IMR-90 (cell line): ENCODE results near the gene LEPR. TPM values are rescaled to one million over a fixed set of nuclear protein-coding genes. Genes with fewer than 3 reads are reported as not detected.

Experiments
- ATAC-seq: fragments of 200-7000 bp; cut with Tn5 transposase; 2 replicates; pipeline ENCODE4 v1.9.1; 2020; ENCODE audit warnings: low read depth, mild to moderate bottlenecking, moderate library complexity
- Bru-seq: library from RNA; stranded (reverse); fragments of 400-500 nt; gene quantifications from one replicate; lab custom pipeline; 2021; lab: Mats Ljungman, UMichigan
- BruChase-seq, 2 experiments: library from RNA; stranded (reverse); fragments of 400-500 nt; gene quantifications; one replicate each; lab custom pipeline; 2021; lab: Mats Ljungman, UMichigan
- BruUV-seq: library from RNA; stranded (reverse); fragments of 400-500 nt; replicated peaks from 2 replicates; lab custom pipeline; 2021; lab: Mats Ljungman, UMichigan
- CTCF ChIA-PET: fragments of 300-600 bp; formaldehyde crosslinking; extraction: SDS; loops from one replicate; lab custom pipeline; 2021; ENCODE audit warnings: antibody characterized with exemption; lab: Yijun Ruan, JAX
- POLR2A ChIA-PET: fragments of 300-600 bp; sonication (Branson Sonifier 250); formaldehyde crosslinking; loops from one replicate; lab custom pipeline; 2022; ENCODE audit warnings: antibody characterized with exemption; ENCODE audit not compliant: unreplicated experiment; lab: Charles Lee
- DNase-seq: peaks from one replicate; pipeline ENCODE4 v3.0.0; 2013
- H2AFZ ChIP-seq: replicated peaks from 2 replicates; pipeline ENCODE3; 2013; ENCODE audit warnings: low read length, mild to moderate bottlenecking; ENCODE audit not compliant: poor library complexity
- H2AK5ac ChIP-seq: 2 replicates; pipeline ENCODE4 v1.6.1; 2013; ENCODE audit warnings: low read depth, low read length, inconsistent platforms
- H2AK9ac ChIP-seq: replicated peaks from 2 replicates; pipeline ENCODE3; 2013; ENCODE audit warnings: mild to moderate bottlenecking, low read depth, low read length, moderate library complexity; ENCODE audit not compliant: poor library complexity
- H2BK120ac ChIP-seq: 2 replicates; pipeline ENCODE4 v1.6.1; 2013; ENCODE audit warnings: low read depth, low read length, inconsistent platforms
- H2BK15ac ChIP-seq: 3 replicates; pipeline ENCODE4 v1.6.1; 2013; ENCODE audit warnings: low read depth, low read length, inconsistent platforms
- H2BK20ac ChIP-seq: 2 replicates; pipeline ENCODE4 v1.6.1; 2013; ENCODE audit warnings: low read depth, mild to moderate bottlenecking, inconsistent platforms, low read length, moderate library complexity
- H2BK5ac ChIP-seq: 2 replicates; pipeline ENCODE4 v1.6.1; 2013; ENCODE audit warnings: mild to moderate bottlenecking, low read depth, low read length, inconsistent platforms; ENCODE audit not compliant: poor library complexity, severe bottlenecking
- H3K14ac ChIP-seq: replicated peaks from 2 replicates; pipeline ENCODE4 v1.6.1; 2013; ENCODE audit warnings: low read depth, low read length, inconsistent platforms
- H3K18ac ChIP-seq: 2 replicates; pipeline ENCODE4 v1.6.1; 2013; ENCODE audit warnings: low read depth, low read length, control low read depth
- H3K23ac ChIP-seq: 2 replicates; pipeline ENCODE4 v1.6.1; 2013; ENCODE audit warnings: low read depth, low read length, inconsistent platforms
- H3K27ac ChIP-seq: 2 replicates; pipeline ENCODE4 v1.5.1; 2013; ENCODE audit warnings: mild to moderate bottlenecking, control low read depth, low read length; ENCODE audit not compliant: insufficient read depth
- H3K27me3 ChIP-seq: 2 replicates; pipeline ENCODE4 v1.6.1; 2013; ENCODE audit warnings: low read length; ENCODE audit not compliant: control insufficient read depth, insufficient read depth
- H3K36me3 ChIP-seq: 2 replicates; pipeline ENCODE4 v1.6.1; 2013; ENCODE audit warnings: low read length, mixed read lengths; ENCODE audit not compliant: control insufficient read depth, insufficient read depth
- H3K4ac ChIP-seq: 2 replicates; pipeline ENCODE4 v1.6.1; 2013; ENCODE audit warnings: low read depth, low read length, inconsistent platforms
- H3K4me1 ChIP-seq: 2 replicates; pipeline ENCODE4 v1.6.1; 2013; ENCODE audit warnings: low read length, mixed read lengths; ENCODE audit not compliant: control insufficient read depth, insufficient read depth
- H3K4me2 ChIP-seq: 2 replicates; pipeline ENCODE4 v1.6.1; 2013; ENCODE audit warnings: low read depth, mild to moderate bottlenecking, control low read depth, low read length, moderate library complexity
- H3K4me3 ChIP-seq: 2 replicates; pipeline ENCODE4 v1.5.1; 2013; ENCODE audit warnings: low read depth, mild to moderate bottlenecking, control low read depth, low read length, moderate library complexity; ENCODE audit not compliant: insufficient read depth
- H3K56ac ChIP-seq: 2 replicates; pipeline ENCODE4 v1.6.1; 2013; ENCODE audit warnings: low read length, inconsistent platforms; ENCODE audit not compliant: insufficient read depth; ENCODE audit errors: extremely low read depth
- H3K79me1 ChIP-seq, 2 experiments: 2 replicates each; pipeline ENCODE4 v1.6.1; 2013; ENCODE audit warnings: low read length in 2 of 2, inconsistent platforms in 1 of 2, low read depth in 1 of 2
- H3K9ac ChIP-seq: 2 replicates; pipeline ENCODE4 v1.6.1; 2013; ENCODE audit warnings: low read depth, low read length, control low read depth
- H3K9me1 ChIP-seq: 2 replicates; pipeline ENCODE4 v1.6.1; 2013; ENCODE audit warnings: low read length, inconsistent platforms; ENCODE audit not compliant: insufficient read depth
- H3K9me3 ChIP-seq: 2 replicates; pipeline ENCODE4 v1.6.1; 2013; ENCODE audit warnings: low read length; ENCODE audit not compliant: control insufficient read depth, insufficient read depth
- H4K20me1 ChIP-seq: 2 replicates; pipeline ENCODE4 v1.6.1; 2013; ENCODE audit warnings: low read length, inconsistent platforms; ENCODE audit not compliant: insufficient read depth
- H4K5ac ChIP-seq: 2 replicates; pipeline ENCODE4 v1.6.1; 2013; ENCODE audit warnings: mild to moderate bottlenecking, low read depth, low read length, control low read depth
- H4K8ac ChIP-seq, 2 experiments: 2 replicates each; pipeline ENCODE4 v1.6.1; 2013; ENCODE audit warnings: low read depth in 2 of 2, low read length in 2 of 2, control low read depth in 1 of 2, inconsistent platforms in 1 of 2
- H4K91ac ChIP-seq: 2 replicates; pipeline ENCODE4 v1.6.1; 2013; ENCODE audit warnings: low read depth, low read length, inconsistent platforms; ENCODE audit not compliant: insufficient read depth
- FOS ChIP-seq: fragments of 150-350 bp; IDR thresholded peaks from 2 replicates; pipeline ENCODE4 v1.6.1; 2016; ENCODE audit warnings: low read depth, low read length
- MAFK ChIP-seq: IDR thresholded peaks from 2 replicates; pipeline ENCODE4 v1.6.1; 2012; ENCODE audit warnings: low read depth, low read length, improper control_type of control experiment
- MAZ ChIP-seq: IDR thresholded peaks from 2 replicates; pipeline ENCODE4 v1.6.1; 2012; ENCODE audit warnings: low read depth, mild to moderate bottlenecking, low read length, improper control_type of control experiment, moderate library complexity, borderline replicate concordance
- MXI1 ChIP-seq: IDR thresholded peaks from 2 replicates; pipeline ENCODE4 v1.6.1; 2012; ENCODE audit warnings: low read depth, mild to moderate bottlenecking, low read length, moderate library complexity, borderline replicate concordance
- POLR2A ChIP-seq: IDR thresholded peaks from 2 replicates; pipeline ENCODE4 v1.6.1; 2012; ENCODE audit warnings: mild to moderate bottlenecking, low read depth, low read length
- RFX5 ChIP-seq: IDR thresholded peaks from 2 replicates; pipeline ENCODE4 v1.8.0; 2012; ENCODE audit warnings: low read depth, mild to moderate bottlenecking, low read length, moderate library complexity
- WGBS, 2 experiments: methylation state at CpG; one replicate each; pipeline versions ENCODE4 v1.1.5 to v1.1.7; 2013; ENCODE audit warnings: missing lambda C conversion rate in 2 of 2; ENCODE audit not compliant: insufficient read length in 1 of 2; ENCODE audit errors: extremely low coverage in 2 of 2; 5-methylcytosine and 5-hydroxymethylcytosine counted together
- dilution Hi-C: fragments of 300-500 bp; cut with HindIII; formaldehyde crosslinking; loops from one replicate; pipeline ENCODE4 v1.14.3; 2018; ENCODE audit warnings: low sequenced_read_pairs; ENCODE audit not compliant: unreplicated experiment
- in situ Hi-C: fragments of 300-500 bp; cut with MboI; formaldehyde crosslinking; loops from 3 replicates; pipeline ENCODE4 v1.14.3; 2019; ENCODE audit warnings: low sequenced_read_pairs, inconsistent platforms, mixed read lengths
- intact Hi-C: fragments of 100-400 bp; cut with micrococcal nuclease; formaldehyde crosslinking; loops from 2 replicates; pipeline ENCODE4 v1.10.0; 2022
- long read RNA-seq: library from polyadenylated mRNA; unstranded; transcript quantifications from one replicate; pipeline ENCODE4 v2.0.0, GENCODE V29; 2021; ENCODE audit not compliant: unreplicated experiment
- polyA plus RNA-seq, 3 experiments: library from polyadenylated mRNA; depleted of rRNA; stranded (reverse); fragments of >200 nt; gene quantifications; 2 replicates each; pipeline ENCODE4 v1.2.3, GENCODE V29; 2012; ENCODE audit warnings: low replicate concordance in 1 of 3
- total RNA-seq: library from RNA; depleted of rRNA; stranded (reverse); fragments of >200 nt; gene quantifications from 2 replicates; pipeline ENCODE4 v1.2.3, GENCODE V29; 2012; rRNA removed

LEPR gene, protein sequence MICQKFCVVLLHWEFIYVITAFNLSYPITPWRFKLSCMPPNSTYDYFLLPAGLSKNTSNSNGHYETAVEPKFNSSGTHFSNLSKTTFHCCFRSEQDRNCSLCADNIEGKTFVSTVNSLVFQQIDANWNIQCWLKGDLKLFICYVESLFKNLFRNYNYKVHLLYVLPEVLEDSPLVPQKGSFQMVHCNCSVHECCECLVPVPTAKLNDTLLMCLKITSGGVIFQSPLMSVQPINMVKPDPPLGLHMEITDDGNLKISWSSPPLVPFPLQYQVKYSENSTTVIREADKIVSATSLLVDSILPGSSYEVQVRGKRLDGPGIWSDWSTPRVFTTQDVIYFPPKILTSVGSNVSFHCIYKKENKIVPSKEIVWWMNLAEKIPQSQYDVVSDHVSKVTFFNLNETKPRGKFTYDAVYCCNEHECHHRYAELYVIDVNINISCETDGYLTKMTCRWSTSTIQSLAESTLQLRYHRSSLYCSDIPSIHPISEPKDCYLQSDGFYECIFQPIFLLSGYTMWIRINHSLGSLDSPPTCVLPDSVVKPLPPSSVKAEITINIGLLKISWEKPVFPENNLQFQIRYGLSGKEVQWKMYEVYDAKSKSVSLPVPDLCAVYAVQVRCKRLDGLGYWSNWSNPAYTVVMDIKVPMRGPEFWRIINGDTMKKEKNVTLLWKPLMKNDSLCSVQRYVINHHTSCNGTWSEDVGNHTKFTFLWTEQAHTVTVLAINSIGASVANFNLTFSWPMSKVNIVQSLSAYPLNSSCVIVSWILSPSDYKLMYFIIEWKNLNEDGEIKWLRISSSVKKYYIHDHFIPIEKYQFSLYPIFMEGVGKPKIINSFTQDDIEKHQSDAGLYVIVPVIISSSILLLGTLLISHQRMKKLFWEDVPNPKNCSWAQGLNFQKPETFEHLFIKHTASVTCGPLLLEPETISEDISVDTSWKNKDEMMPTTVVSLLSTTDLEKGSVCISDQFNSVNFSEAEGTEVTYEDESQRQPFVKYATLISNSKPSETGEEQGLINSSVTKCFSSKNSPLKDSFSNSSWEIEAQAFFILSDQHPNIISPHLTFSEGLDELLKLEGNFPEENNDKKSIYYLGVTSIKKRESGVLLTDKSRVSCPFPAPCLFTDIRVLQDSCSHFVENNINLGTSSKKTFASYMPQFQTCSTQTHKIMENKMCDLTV
- total RNA-seq (8.8 and 9.2 TPM in 2 replicates), polyA plus RNA-seq (2012; rRNA removed) (1.9 and 2.1 TPM in 2 replicates), Bru-seq, nascent RNA (percentile 42 among the genes with signal in this experiment), BruChase-seq, experiment 1, labeled RNA remaining after a 6-hour chase (percentile 53 among the genes with signal in this experiment), BruChase-seq, experiment 2, labeled RNA remaining after a 2-hour chase (percentile 63 among the genes with signal in this experiment)
- polyA plus RNA-seq (2012; cell fraction: cytosol; rRNA removed): 0.35 and 0.43 TPM in 2 replicates
- polyA plus RNA-seq (2012; cell fraction: nucleus; rRNA removed; ENCODE audit: low replicate concordance): 0.13 and 1.9 TPM in 2 replicates
- long read RNA-seq, full-length matches to known transcripts: 2 of 21 reads
- long read RNA-seq, partial matches to known transcripts: 1 of 21 reads
- long read RNA-seq, other reads (novel, unspliced or antisense): 18 of 21 reads

DNA sequence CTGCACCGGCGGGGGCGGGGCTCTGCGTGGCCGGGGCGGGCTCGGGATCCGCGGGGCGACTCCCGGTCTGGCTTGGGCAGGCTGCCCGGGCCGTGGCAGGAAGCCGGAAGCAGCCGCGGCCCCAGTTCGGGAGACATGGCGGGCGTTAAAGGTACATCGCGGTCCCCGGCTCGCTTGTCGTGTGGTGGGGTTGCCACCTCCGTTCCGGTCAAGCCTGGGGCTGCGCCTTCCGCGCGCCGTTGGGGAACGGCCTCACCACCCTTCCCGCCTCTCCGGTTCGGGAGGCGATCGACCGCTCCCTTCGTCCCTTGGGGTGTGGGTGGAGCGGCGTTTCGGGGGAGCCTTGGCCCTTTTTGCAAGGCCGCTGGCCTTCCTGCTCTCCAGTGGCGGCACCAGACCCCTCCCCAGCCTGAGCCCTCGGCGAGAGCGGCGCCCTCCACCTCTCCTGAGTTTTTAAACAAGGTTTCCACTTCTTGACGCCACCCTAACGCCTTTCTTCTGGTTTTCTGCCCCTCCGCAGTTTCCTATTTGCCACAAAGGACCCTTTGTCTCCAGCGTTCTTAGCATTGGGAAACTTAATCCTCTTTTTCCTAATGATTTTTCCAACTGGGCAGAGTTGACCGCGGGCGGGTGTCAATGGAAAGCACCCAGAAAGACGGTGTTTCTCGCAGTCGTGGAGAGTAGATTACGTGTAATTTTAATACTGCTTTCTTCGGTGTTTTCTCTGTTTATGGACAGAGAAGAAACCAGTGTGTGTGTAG, at the start of gene LEPR, which contains the start of gene LEPROT:
Gene LEPR (plus strand): TSS at position 79 of the 761 bp plus-strand sequence. CDS start 144,898 bp downstream, outside the sequence.
Gene LEPROT (plus strand): TSS at position 79 of the 761 bp plus-strand sequence. CDS start 57 bp downstream, at position 136.
- BruUV-seq: no TSS peak

More for the DNA sequence above, at the start of gene LEPR, which contains the start of gene LEPROT:
- H3K27ac ChIP-seq: peak within 1 kb of the TSS; percentile 100
- peak within 1 kb of the TSS; percentile 93 for H3K4me3 ChIP-seq
- H3K14ac ChIP-seq: peak within 1 kb of the TSS; percentile 97
- H3K79me1 ChIP-seq: peaks cover 18 to 30% of the 10 kb centered on the region in 2 experiments
- H2BK20ac ChIP-seq: 0 out of 2 replicates have a peak within 1 kb of the TSS, but pooled peaks have one; percentile 37
- WGBS, 2 experiments: 0% methylated on average over 5 of the region's 60 CpGs; no CpG with 5 or more reads in 1 of the 2 experiments
- H3K18ac ChIP-seq: peak within 1 kb of the TSS; percentile 96
- peak within 1 kb of the TSS; percentile 96 for H2AFZ ChIP-seq
- H4K5ac ChIP-seq: peak within 1 kb of the TSS; percentile 96
- peaks cover 3% of the 10 kb centered on the region; the same call in 1 of the 2 replicates for H4K20me1 ChIP-seq
- H3K56ac ChIP-seq: peak within 1 kb of the TSS; percentile 95
- peak within 1 kb of the TSS; percentile 98 for H3K4ac ChIP-seq
- H3K4me1 ChIP-seq: peaks cover 16% of the 10 kb centered on the region
- POLR2A ChIA-PET: interaction anchor here (0.5 kb wide), 2 partner anchors 11 to 207 kb away, joined by 3 read pairs; no protein-coding TSS in a partner anchor
- peak within 1 kb of the TSS; percentile 99 for H2BK5ac ChIP-seq
- DNase-seq (peak; percentile 38), ATAC-seq (peak; percentile 10; the same call in 1 of the 2 replicates)
- peak within 1 kb of the TSS; percentile 97 for H2AK9ac ChIP-seq
- dilution Hi-C loops (no loop called here), intact Hi-C loops (loop anchor here (5.0 kb wide), 2 partner anchors 168 to 527 kb away; no protein-coding TSS in a partner anchor), in situ Hi-C loops (loop anchor here (10.0 kb wide), 3 partner anchors 356 to 1024 kb away; no protein-coding TSS in a partner anchor)
- H3K9me3 ChIP-seq: no peaks in the 10 kb centered on the region
- H3K27me3 ChIP-seq: no peaks in the 10 kb centered on the region
- CTCF ChIA-PET: interaction anchor here (0.9 kb wide), 1 partner anchor 10 kb away, joined by 3 read pairs; no protein-coding TSS in a partner anchor
- H3K9me1 ChIP-seq: peaks cover 15% of the 10 kb centered on the region
- H2BK15ac ChIP-seq: peak within 1 kb of the TSS; percentile 99
- peak within 1 kb of the TSS; percentile 88 for H2AK5ac ChIP-seq
- peak within 1 kb of the TSS; percentile 99 for H3K9ac ChIP-seq
- H4K91ac ChIP-seq: peak within 1 kb of the TSS; percentile 95
- H3K36me3 ChIP-seq: peaks cover 4% of the 10 kb centered on the region
- H2BK120ac ChIP-seq: peak within 1 kb of the TSS; percentile 78
- H4K8ac ChIP-seq: peak within 1 kb of the TSS; percentile 97 to 100
- TF ChIP-seq POLR2A (peak; percentile 69), FOS (no peak), RFX5 (no peak), MAZ (no peak), MXI1 (peak; percentile 6; the same call in 1 of the 2 replicates), MAFK (no peak)
- peak within 1 kb of the TSS; percentile 93 for H3K4me2 ChIP-seq
- H3K23ac ChIP-seq: peak within 1 kb of the TSS; percentile 99
